MG63 (cell line): Measurements from ENCODE around the gene ZNF653. TPM values are rescaled to one million over a fixed set of nuclear protein-coding genes. Genes with fewer than 3 reads are reported as not detected.

Source experiments
- total RNA-seq: library from RNA; depleted of rRNA; stranded (reverse); fragments of >200 nt; shearing (Covaris generic); gene quantifications from 2 replicates; pipeline ENCODE4 v1.2.3, GENCODE V29; 2014; ENCODE audit warnings: low replicate concordance; rRNA removed

ZNF653 gene
- total RNA-seq, 1 experiment from 2014 or later = 12.8 TPM

Other genes starting within 250 kb of the ZNF653 start
- gene DOCK6, start 243.3 kb downstream of the ZNF653 start, total RNA-seq = 2.2 and 8.8 TPM in 2 replicates
- 1.0 TPM in 1 of 2 replicates, not detected in the other for gene TSPAN16, start 209.7 kb downstream of the ZNF653 start, total RNA-seq
- gene RAB3D, start 166.2 kb downstream of the ZNF653 start, total RNA-seq = 2.3 and 3.1 TPM in 2 replicates
- 139 and 195 TPM in 2 replicates for gene TMEM205, start 159.6 kb downstream of the ZNF653 start, total RNA-seq
- 5.4 and 9.0 TPM in 2 replicates for gene CCDC159, start 159.3 kb downstream of the ZNF653 start, total RNA-seq
- 3.9 and 12.3 TPM in 2 replicates for gene PLPPR2, start 150.4 kb downstream of the ZNF653 start, total RNA-seq
- gene SWSAP1, start 131.2 kb downstream of the ZNF653 start, total RNA-seq = 1.3 and 3.1 TPM in 2 replicates
- gene EPOR, start 121.5 kb downstream of the ZNF653 start, total RNA-seq = 2.6 and 2.9 TPM in 2 replicates
- gene RGL3, start 86.5 kb downstream of the ZNF653 start, total RNA-seq = 0.10 TPM in 1 of 2 replicates, not detected in the other
- gene ODAD3, start 70.7 kb downstream of the ZNF653 start, total RNA-seq = 0.22 and 2.0 TPM in 2 replicates
- 93.3 and 256 TPM in 2 replicates for gene PRKCSH, start 70.2 kb downstream of the ZNF653 start, total RNA-seq
- gene ELAVL3, start 24.8 kb downstream of the ZNF653 start, total RNA-seq = not detected in 2 replicates
- gene ECSIT, start 23.3 kb upstream of the ZNF653 start, total RNA-seq = 139 and 196 TPM in 2 replicates
- gene CNN1, start 33.0 kb upstream of the ZNF653 start, total RNA-seq = 0.46 TPM in 1 of 2 replicates, not detected in the other
- 51.6 and 111 TPM in 2 replicates for gene ELOF1, start 53.4 kb upstream of the ZNF653 start, total RNA-seq
- not detected in 2 replicates for gene ACP5, start 71.8 kb upstream of the ZNF653 start, total RNA-seq
- gene ZNF627, start 91.6 kb upstream of the ZNF653 start, total RNA-seq = 32.4 and 33.2 TPM in 2 replicates
- 10.1 and 14.8 TPM in 2 replicates for gene ZNF823, start 233.1 kb upstream of the ZNF653 start, total RNA-seq